HG03025 (cell line): ENCODE results near the gene SBNO1.
"Not testable (repeated sequence)": the region's sequence is repeated elsewhere in the genome, so short reads cannot be mapped to it uniquely, and the experiment has no call there.

ENCODE experiments used
- ATAC-seq: cut with Tn5 transposase; IDR thresholded peaks from one replicate; pipeline ENCODE4 v1.9.1; 2021; ENCODE audit warnings: mild to moderate bottlenecking, moderate library complexity; ENCODE audit not compliant: unreplicated experiment, low FRiP score

The SBNO1 gene

GRCh38 chr12:123389560-123390351 is 25.1 kb upstream of the SBNO1 start:
- peak; percentile 13 for ATAC-seq

- ATAC-seq: peak; percentile 29
Observed at GRCh38 chr12:123388951-123389559, 24.4 kb upstream of the SBNO1 start.

- ATAC-seq: peak; percentile 35
Observed at GRCh38 chr12:123388177-123388950, 23.7 kb upstream of the SBNO1 start.

GRCh38 chr12:123387508-123388176 is 23.0 kb upstream of the SBNO1 start:
- ATAC-seq: no peak

GRCh38 chr12:123385536-123385935 is 20.9 kb upstream of the SBNO1 start:
- not testable (repeated sequence) for ATAC-seq

GRCh38 chr12:123384994-123385376 is 20.3 kb upstream of the SBNO1 start:
- no peak for ATAC-seq

GRCh38 chr12:123384318-123384993 is 19.8 kb upstream of the SBNO1 start:
- no peak for ATAC-seq

GRCh38 chr12:123382684-123383083 is 18.0 kb upstream of the SBNO1 start:
- no peak for ATAC-seq

- ATAC-seq: no peak
Observed at GRCh38 chr12:123379391-123379790, 14.7 kb upstream of the SBNO1 start.

GRCh38 chr12:123372415-123372814 is 7.8 kb upstream of the SBNO1 start:
- not testable (repeated sequence) for ATAC-seq

- ATAC-seq: not testable (repeated sequence)
Observed at GRCh38 chr12:123371667-123372368, 7.2 kb upstream of the SBNO1 start.

GRCh38 chr12:123369229-123369628 is 4.6 kb upstream of the SBNO1 start:
- ATAC-seq: no peak

- not testable (repeated sequence) for ATAC-seq
Observed at GRCh38 chr12:123368431-123368830, 3.8 kb upstream of the SBNO1 start.

- no peak for ATAC-seq
Observed at GRCh38 chr12:123367511-123367910, 2.9 kb upstream of the SBNO1 start.

GRCh38 chr12:123365025-123365917 is 624 bp upstream of the SBNO1 start:
- ATAC-seq: peak; percentile 62

GRCh38 chr12:123363740-123364531 is 711 bp downstream of the SBNO1 start:
- ATAC-seq: peak; percentile 11

GRCh38 chr12:123363390-123363739 is 1.3 kb downstream of the SBNO1 start:
- ATAC-seq: no peak

GRCh38 chr12:123358035-123358434 is 6.6 kb downstream of the SBNO1 start:
- no peak for ATAC-seq
